Mesenchymal stem cell (in vitro differentiated cells and primary cell): ENCODE results near the gene KDELR3.

Experiments
- DNase-seq: peaks from one replicate; pipeline ENCODE4 v3.0.0-alpha.2; 2013
- H2AFZ ChIP-seq: one replicate; pipeline ENCODE4 v1.6.1; 2013; ENCODE audit warnings: low read depth, mild to moderate bottlenecking, control low read depth, inconsistent platforms, low read length, moderate library complexity
- H2AK5ac ChIP-seq: 2 replicates; pipeline ENCODE4 v1.6.1; 2013; ENCODE audit warnings: low read length, moderate library complexity, mild to moderate bottlenecking, inconsistent platforms; ENCODE audit not compliant: severe bottlenecking
- H2BK120ac ChIP-seq: one replicate; pipeline ENCODE4 v1.6.1; 2013; ENCODE audit warnings: low read depth, mild to moderate bottlenecking, inconsistent platforms, low read length, moderate library complexity
- H2BK12ac ChIP-seq, 2 experiments: one replicate each; pipeline ENCODE4 v1.6.1; 2013; ENCODE audit warnings: inconsistent platforms in 2 of 2, low read length in 2 of 2, mild to moderate bottlenecking in 2 of 2, moderate library complexity in 2 of 2, control low read depth in 1 of 2
- H2BK15ac ChIP-seq: one replicate; pipeline ENCODE4 v1.6.1; 2013; ENCODE audit warnings: mild to moderate bottlenecking, low read depth, inconsistent platforms; ENCODE audit not compliant: poor library complexity, severe bottlenecking
- H2BK5ac ChIP-seq: 2 replicates; pipeline ENCODE4 v1.6.1; 2013; ENCODE audit warnings: low read depth, mild to moderate bottlenecking, low read length, control low read depth, inconsistent platforms; ENCODE audit not compliant: poor library complexity, severe bottlenecking
- H3K14ac ChIP-seq, 2 experiments: one replicate each; pipeline ENCODE4 v1.6.1; 2013; ENCODE audit warnings: inconsistent platforms in 2 of 2, low read length in 2 of 2, control low read depth in 1 of 2, mild to moderate bottlenecking in 1 of 2, moderate library complexity in 1 of 2
- H3K18ac ChIP-seq, 2 experiments: one replicate each; pipeline ENCODE4 v1.6.1; 2013; ENCODE audit warnings: inconsistent platforms in 2 of 2, low read length in 2 of 2, control low read depth in 1 of 2, low read depth in 1 of 2, mild to moderate bottlenecking in 1 of 2
- H3K23ac ChIP-seq, 2 experiments: one replicate each; pipeline ENCODE4 v1.6.1; 2013; ENCODE audit warnings: inconsistent platforms in 2 of 2, low read length in 2 of 2, mild to moderate bottlenecking in 2 of 2, moderate library complexity in 2 of 2, control low read depth in 1 of 2
- H3K27ac ChIP-seq: 2 replicates; pipeline ENCODE4 v1.5.1; 2013; ENCODE audit warnings: mild to moderate bottlenecking, moderate library complexity, low read length, control low read depth, inconsistent platforms; ENCODE audit not compliant: poor library complexity, severe bottlenecking
- H3K27me3 ChIP-seq, 2 experiments: 2 replicates each; pipeline versions ENCODE4 v1.6.1 to v1.7.0; 2013; ENCODE audit warnings: low read length in 2 of 2, mild to moderate bottlenecking in 2 of 2, moderate library complexity in 2 of 2, control low read depth in 1 of 2, inconsistent platforms in 1 of 2; ENCODE audit not compliant: control insufficient read depth in 1 of 2, insufficient read depth in 1 of 2
- H3K36me3 ChIP-seq, 2 experiments: 2 replicates each; pipeline versions ENCODE4 v1.6.1 to v1.7.0; 2013; ENCODE audit warnings: low read length in 2 of 2, control low read depth in 1 of 2, inconsistent platforms in 1 of 2, low read depth in 1 of 2, mild to moderate bottlenecking in 1 of 2; ENCODE audit not compliant: insufficient read depth in 2 of 2, control insufficient read depth in 1 of 2
- H3K4ac ChIP-seq, 2 experiments: one replicate each; pipeline ENCODE4 v1.6.1; 2013; ENCODE audit warnings: inconsistent platforms in 2 of 2, low read length in 2 of 2, mild to moderate bottlenecking in 2 of 2, moderate library complexity in 2 of 2, control low read depth in 1 of 2, low read depth in 1 of 2
- H3K4me1 ChIP-seq: 2 replicates; pipeline ENCODE4 v1.6.1; 2013; ENCODE audit warnings: low read depth, low read length, control low read depth; ENCODE audit not compliant: control insufficient read depth, insufficient read depth
- H3K4me2 ChIP-seq: 2 replicates; pipeline ENCODE4 v1.6.1; 2013; ENCODE audit warnings: low read length, mild to moderate bottlenecking, inconsistent platforms; ENCODE audit not compliant: poor library complexity, severe bottlenecking
- H3K4me3 ChIP-seq, 2 experiments: 2 replicates each; pipeline versions ENCODE4 v1.5.1 to v1.7.0; 2013; ENCODE audit warnings: low read length in 2 of 2, mild to moderate bottlenecking in 2 of 2, control low read depth in 1 of 2, low read depth in 1 of 2; ENCODE audit not compliant: insufficient read depth in 1 of 2
- H3K79me1 ChIP-seq: replicated peaks from 2 replicates; pipeline ENCODE4 v1.6.1; 2013; ENCODE audit warnings: mild to moderate bottlenecking, control low read depth, low read length, inconsistent platforms; ENCODE audit not compliant: poor library complexity, severe bottlenecking
- H3K9ac ChIP-seq: 2 replicates; pipeline ENCODE4 v1.7.0; 2013; ENCODE audit warnings: mild to moderate bottlenecking, low read length, moderate library complexity
- H3K9me3 ChIP-seq: 2 replicates; pipeline ENCODE4 v1.7.0; 2013; ENCODE audit warnings: mild to moderate bottlenecking, low read length; ENCODE audit not compliant: control insufficient read depth
- H4K8ac ChIP-seq: one replicate; pipeline ENCODE4 v1.6.1; 2013; ENCODE audit warnings: inconsistent platforms, mild to moderate bottlenecking, low read length, moderate library complexity
- H4K91ac ChIP-seq: one replicate; pipeline ENCODE4 v1.6.1; 2013; ENCODE audit warnings: mild to moderate bottlenecking, low read length, inconsistent platforms
- WGBS: methylation state at CpG from one replicate; pipeline ENCODE4 v1.1.7; 2013; ENCODE audit warnings: mixed read lengths; 5-methylcytosine and 5-hydroxymethylcytosine counted together

Gene KDELR3

DNA sequence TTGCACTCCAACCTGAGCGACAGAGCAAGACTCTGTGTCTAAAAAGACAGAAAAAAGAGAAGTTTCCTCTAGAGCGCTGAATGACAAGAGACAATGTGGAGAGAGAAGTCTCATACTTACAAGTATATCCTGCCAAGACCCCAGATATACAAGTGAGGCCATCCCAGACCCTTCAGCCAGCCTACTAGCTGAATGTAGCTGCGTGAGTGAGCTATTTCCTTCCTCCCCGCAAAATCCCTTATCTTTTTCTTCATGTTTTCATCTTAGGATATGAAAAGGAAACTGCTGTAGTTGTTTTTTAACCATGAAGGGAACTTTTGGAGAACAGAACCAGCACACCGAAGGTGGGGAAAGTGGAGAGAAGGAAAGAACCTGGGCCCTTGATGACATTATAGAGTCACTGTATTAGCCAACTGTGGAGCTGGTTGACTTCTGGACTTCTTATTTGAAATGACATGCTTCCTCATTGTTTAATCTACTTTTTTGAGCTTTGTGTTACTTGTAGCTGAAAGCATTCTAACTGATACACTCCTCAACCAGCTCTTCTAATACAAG is 42.6 kb downstream of the KDELR3 start:
- no peaks in the 10 kb centered on the region for H3K27me3 ChIP-seq
- 88% methylated on average over 2 of the region's 5 CpGs for WGBS
- H2BK120ac ChIP-seq: no peak overlapping the region
- H2AK5ac ChIP-seq: no peak overlapping the region
- H2BK5ac ChIP-seq: no peak overlapping the region
- no peaks in the 10 kb centered on the region for H3K4me1 ChIP-seq
- H3K23ac ChIP-seq: no peak overlapping the region
- H2AFZ ChIP-seq: no peak overlapping the region
- no peak overlapping the region for H2BK12ac ChIP-seq
- no peak overlapping the region for H3K14ac ChIP-seq
- no peak overlapping the region for H2BK15ac ChIP-seq
- no peak overlapping the region for H3K4ac ChIP-seq
- no peaks in the 10 kb centered on the region for H3K36me3 ChIP-seq
- H3K9ac ChIP-seq: no peak overlapping the region
- no peak overlapping the region for H4K8ac ChIP-seq
- H3K27ac ChIP-seq: no peak overlapping the region
- H3K4me2 ChIP-seq: no peak overlapping the region
- no peaks in the 10 kb centered on the region for H3K9me3 ChIP-seq
- no peak overlapping the region for H3K4me3 ChIP-seq
- no peak overlapping the region for H3K18ac ChIP-seq
- no peak for DNase-seq
- H3K79me1 ChIP-seq: peaks cover 4% of the 10 kb centered on the region
- no peak overlapping the region for H4K91ac ChIP-seq

DNA sequence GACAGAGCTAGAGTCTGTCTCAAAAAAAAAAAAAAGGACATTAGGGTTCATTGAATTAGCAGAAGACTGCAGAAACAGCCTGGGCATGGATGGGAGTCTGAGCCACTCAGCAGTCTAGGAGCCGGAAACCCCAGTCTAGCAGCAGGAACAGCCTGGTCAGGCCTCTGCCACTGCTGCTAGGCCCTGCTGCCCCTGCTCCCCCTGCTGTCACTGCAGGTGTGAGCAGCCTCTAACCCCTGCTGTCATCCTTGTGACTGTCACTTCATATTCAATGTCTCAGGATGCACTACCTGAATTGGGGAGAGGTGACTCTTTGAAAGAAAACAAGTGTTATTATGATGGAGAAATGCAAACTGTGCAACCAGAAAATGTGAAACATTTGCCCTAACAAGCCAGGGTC is 45.2 kb downstream of the KDELR3 start:
- H3K9me3 ChIP-seq: no peaks in the 10 kb centered on the region
- DNase-seq: no peak
- no peaks in the 10 kb centered on the region for H3K79me1 ChIP-seq
- H2BK5ac ChIP-seq: no peak overlapping the region
- no peak overlapping the region for H2BK12ac ChIP-seq
- H3K23ac ChIP-seq: no peak overlapping the region
- H3K27me3 ChIP-seq: no peaks in the 10 kb centered on the region
- WGBS: 91% methylated on average over 1 of the region's 1 CpG
- no peaks in the 10 kb centered on the region for H3K4me1 ChIP-seq
- H3K36me3 ChIP-seq: no peaks in the 10 kb centered on the region
- peak overlapping the region in 1 of 2 experiments; percentile 71 for H3K14ac ChIP-seq
- H2BK120ac ChIP-seq: no peak overlapping the region
- H3K18ac ChIP-seq: no peak overlapping the region
- H2BK15ac ChIP-seq: no peak overlapping the region
- no peak overlapping the region for H4K91ac ChIP-seq
- no peak overlapping the region for H3K4me3 ChIP-seq
- no peak overlapping the region for H2AK5ac ChIP-seq
- no peak overlapping the region for H3K27ac ChIP-seq
- H4K8ac ChIP-seq: no peak overlapping the region
- H3K4ac ChIP-seq: no peak overlapping the region
- H3K9ac ChIP-seq: no peak overlapping the region
- no peak overlapping the region for H3K4me2 ChIP-seq
- H2AFZ ChIP-seq: no peak overlapping the region

DNA sequence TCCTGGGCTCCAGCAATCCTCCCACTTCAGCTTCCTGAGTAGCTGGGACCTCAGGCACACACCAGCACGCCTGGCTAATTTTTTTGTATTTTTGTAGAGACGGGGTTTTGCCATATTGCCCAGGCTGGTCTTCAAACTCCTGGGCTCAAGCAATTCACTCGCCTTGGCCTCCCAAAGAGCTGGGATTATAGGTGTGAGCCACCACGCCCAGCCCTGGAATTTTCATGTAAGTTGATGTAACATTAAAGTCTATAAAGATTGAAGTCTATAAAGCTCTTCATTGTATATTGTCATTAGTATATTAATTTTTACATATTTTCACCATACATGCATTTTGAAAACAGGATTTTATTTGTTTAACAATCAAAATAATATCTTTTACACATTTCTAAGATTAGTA is 50.7 kb downstream of the KDELR3 start:
- no peak overlapping the region for H2BK5ac ChIP-seq
- H3K23ac ChIP-seq: no peak overlapping the region
- H2AFZ ChIP-seq: no peak overlapping the region
- no peaks in the 10 kb centered on the region for H3K79me1 ChIP-seq
- no peak overlapping the region for H3K27ac ChIP-seq
- no peaks in the 10 kb centered on the region for H3K4me1 ChIP-seq
- WGBS: 90% methylated on average over 3 of the region's 4 CpGs
- no peak overlapping the region for H3K14ac ChIP-seq
- no peak overlapping the region for H3K18ac ChIP-seq
- H2BK120ac ChIP-seq: no peak overlapping the region
- DNase-seq: no peak
- H2AK5ac ChIP-seq: no peak overlapping the region
- no peaks in the 10 kb centered on the region for H3K36me3 ChIP-seq
- no peak overlapping the region for H3K4me3 ChIP-seq
- H3K4ac ChIP-seq: no peak overlapping the region
- no peak overlapping the region for H2BK15ac ChIP-seq
- no peak overlapping the region for H4K8ac ChIP-seq
- H3K9me3 ChIP-seq: no peaks in the 10 kb centered on the region
- H3K9ac ChIP-seq: no peak overlapping the region
- H3K4me2 ChIP-seq: no peak overlapping the region
- H3K27me3 ChIP-seq: no peaks in the 10 kb centered on the region
- no peak overlapping the region for H4K91ac ChIP-seq
- H2BK12ac ChIP-seq: no peak overlapping the region

DNA sequence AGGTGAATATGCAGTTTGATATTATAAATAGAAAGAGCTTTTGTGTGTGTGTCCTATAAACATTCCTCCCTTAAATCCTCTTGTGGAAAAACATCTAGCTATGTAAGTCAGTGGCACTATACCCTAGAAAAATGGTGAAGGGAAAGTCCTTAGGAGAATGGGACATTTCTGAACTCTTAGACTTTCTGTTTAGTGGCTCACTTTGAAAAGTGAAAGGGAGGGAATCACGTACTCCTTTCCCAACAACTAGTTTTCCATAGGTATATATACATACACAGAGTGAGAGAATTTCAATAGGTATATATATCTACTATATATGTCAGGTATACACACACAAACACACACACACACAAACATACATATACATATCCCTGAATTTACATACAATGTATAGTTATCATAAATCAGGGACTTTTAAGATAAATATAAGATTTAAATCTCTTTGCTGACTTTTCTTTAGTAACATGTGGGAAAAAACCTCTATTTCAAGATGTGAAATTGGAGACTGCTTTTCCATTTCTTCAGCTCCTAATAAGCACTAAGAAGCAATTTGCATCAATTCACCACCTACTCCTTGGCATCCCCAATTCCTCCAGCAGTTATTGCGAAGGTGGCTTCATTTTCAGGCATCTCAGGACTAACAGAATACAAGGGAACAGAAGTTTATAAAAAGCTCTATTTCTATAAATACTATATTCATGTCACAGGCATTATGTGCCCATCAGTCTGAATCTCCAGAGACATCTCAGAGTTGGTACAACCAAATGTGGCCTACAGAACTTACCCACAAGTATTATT is 51.8 kb downstream of the KDELR3 start:
- Histone ChIP-seq H3K18ac (no peak overlapping the region), H2BK5ac (no peak overlapping the region)

More for the DNA sequence above, 51.8 kb downstream of the KDELR3 start:
- Histone ChIP-seq H3K14ac (no peak overlapping the region), H3K9me3 (no peaks in the 10 kb centered on the region), H2BK15ac (no peak overlapping the region), H2BK120ac (no peak overlapping the region), H3K79me1 (no peaks in the 10 kb centered on the region), H3K4ac (no peak overlapping the region), H3K27me3 (no peaks in the 10 kb centered on the region), H3K9ac (no peak overlapping the region), H4K8ac (no peak overlapping the region), H3K4me1 (no peaks in the 10 kb centered on the region), H4K91ac (no peak overlapping the region), H3K4me2 (no peak overlapping the region), H3K27ac (no peak overlapping the region), H3K23ac (no peak overlapping the region), H2BK12ac (no peak overlapping the region), H3K4me3 (no peak overlapping the region), H3K36me3 (no peaks in the 10 kb centered on the region), H2AFZ (no peak overlapping the region), H2AK5ac (no peak overlapping the region)
- DNase-seq: no peak
- 60% methylated on average over 1 of the region's 2 CpGs for WGBS
